ENCODE data around the gene KIF4A.

DNA sequence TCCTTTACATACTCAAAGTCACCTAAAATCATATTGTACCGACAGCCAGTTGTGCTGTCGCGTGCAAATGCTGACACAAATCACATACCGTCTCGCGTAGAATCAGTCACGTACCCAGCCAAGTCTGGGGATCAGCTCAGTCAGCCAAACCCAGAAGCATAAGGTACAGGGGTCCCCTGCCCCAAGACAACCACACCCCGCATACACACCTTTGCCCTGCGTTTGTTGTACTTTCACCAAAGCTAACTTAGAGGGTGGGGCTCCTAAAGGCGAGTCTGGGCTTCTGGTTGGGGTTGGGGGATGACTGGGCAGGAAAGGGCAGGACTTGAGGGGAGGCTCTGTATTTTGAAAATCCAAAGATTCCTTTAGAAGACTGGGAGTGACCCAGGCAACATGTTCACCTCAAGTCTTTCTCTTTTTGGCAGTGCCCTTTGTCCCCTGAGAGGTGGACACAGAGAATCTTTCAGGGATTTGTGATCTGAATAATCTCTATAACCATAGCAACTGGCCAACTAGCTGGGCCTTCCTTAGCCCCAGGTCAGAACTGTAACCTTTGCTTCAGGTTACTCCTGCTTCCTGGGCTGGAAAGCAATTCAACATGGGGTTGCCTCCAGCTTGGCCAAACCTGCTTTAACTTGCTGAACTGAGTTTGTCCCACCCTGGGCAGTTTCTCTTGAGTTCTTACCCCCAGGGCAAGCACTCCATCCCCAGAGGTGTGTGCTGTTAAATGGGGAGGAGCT lies 134.2 kb downstream of the KIF4A start:
- TF ChIP-seq, protein P1, sequence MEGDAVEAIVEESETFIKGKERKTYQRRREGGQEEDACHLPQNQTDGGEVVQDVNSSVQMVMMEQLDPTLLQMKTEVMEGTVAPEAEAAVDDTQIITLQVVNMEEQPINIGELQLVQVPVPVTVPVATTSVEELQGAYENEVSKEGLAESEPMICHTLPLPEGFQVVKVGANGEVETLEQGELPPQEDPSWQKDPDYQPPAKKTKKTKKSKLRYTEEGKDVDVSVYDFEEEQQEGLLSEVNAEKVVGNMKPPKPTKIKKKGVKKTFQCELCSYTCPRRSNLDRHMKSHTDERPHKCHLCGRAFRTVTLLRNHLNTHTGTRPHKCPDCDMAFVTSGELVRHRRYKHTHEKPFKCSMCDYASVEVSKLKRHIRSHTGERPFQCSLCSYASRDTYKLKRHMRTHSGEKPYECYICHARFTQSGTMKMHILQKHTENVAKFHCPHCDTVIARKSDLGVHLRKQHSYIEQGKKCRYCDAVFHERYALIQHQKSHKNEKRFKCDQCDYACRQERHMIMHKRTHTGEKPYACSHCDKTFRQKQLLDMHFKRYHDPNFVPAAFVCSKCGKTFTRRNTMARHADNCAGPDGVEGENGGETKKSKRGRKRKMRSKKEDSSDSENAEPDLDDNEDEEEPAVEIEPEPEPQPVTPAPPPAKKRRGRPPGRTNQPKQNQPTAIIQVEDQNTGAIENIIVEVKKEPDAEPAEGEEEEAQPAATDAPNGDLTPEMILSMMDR (conservative IDR thresholded peaks at IDR 0.05; ENCODE audit: low read depth, low read length) = no peak
- no peak for TF ChIP-seq EZH2phosphoT487 (IDR thresholded peaks at IDR 0.05; ENCODE audit: borderline replicate concordance, low read length)
- TF ChIP-seq EZH2 (IDR thresholded peaks at IDR 0.05; ENCODE audit: low read length, unreplicated experiment) = no peak

Measured in PC-3 (cell line).